Stimulated activated naive CD8-positive, alpha-beta T cell treated with anti-CD3 and anti-CD28 coated beads, Interleukin-15, amount 100 ng/mL, for 72 hours (primary cell): ENCODE data around the gene KLC4.
"Not testable (repeated sequence)": the region's sequence is repeated elsewhere in the genome, so short reads cannot be mapped to it uniquely, and the experiment has no call there.

Experiments
- ATAC-seq: fragments of 150-1000 bp; cut with Tn5 transposase; 2 replicates; pipeline ENCODE4 v1.10.0; 2021; ENCODE audit warnings: mild to moderate bottlenecking, moderate library complexity
- DNase-seq, 2 donors: peaks; one replicate each; pipeline ENCODE4 v3.0.0; 2021 to 2022
- H3K27ac Mint-ChIP-seq, 2 donors: one replicate each; pipeline ENCODE4 v1.8.0; 2022; ENCODE audit warnings: mild to moderate bottlenecking in 2 of 2, mixed read lengths in 2 of 2, moderate library complexity in 2 of 2
- H3K27me3 Mint-ChIP-seq: one replicate; pipeline ENCODE4 v1.8.0; 2022; ENCODE audit warnings: mixed read lengths
- H3K4me1 Mint-ChIP-seq: one replicate; pipeline ENCODE4 v1.8.0; 2022; ENCODE audit warnings: mild to moderate bottlenecking, mixed read lengths
- H3K4me3 Mint-ChIP-seq, 2 donors: one replicate each; pipeline ENCODE4 v1.8.0; 2022; ENCODE audit warnings: mild to moderate bottlenecking in 2 of 2, mixed read lengths in 2 of 2, moderate library complexity in 1 of 2
- H3K9me3 Mint-ChIP-seq, 2 donors: one replicate each; pipeline ENCODE4 v1.8.0; 2022; ENCODE audit warnings: mixed read lengths in 2 of 2

Gene KLC4

GRCh38 chr6:43091436-43091991 is 32.1 kb downstream of the KLC4 start:
- Mint-ChIP-seq H3K9me3 (no peaks in the 10 kb centered on the region), H3K4me1 (peaks cover 6% of the 10 kb centered on the region), H3K27me3 (no peaks in the 10 kb centered on the region), H3K27ac (no peak overlapping the region), H3K4me3 (no peak overlapping the region)
- ATAC-seq (no peak), DNase-seq (no peak)

- Mint-ChIP-seq H3K4me1 (peaks cover 6% of the 10 kb centered on the region), H3K4me3 (no peak overlapping the region), H3K9me3 (no peaks in the 10 kb centered on the region), H3K27me3 (no peaks in the 10 kb centered on the region), H3K27ac (no peak overlapping the region)
- no peak for ATAC-seq
- DNase-seq: no peak
Measured at GRCh38 chr6:43092635-43093034, 33.2 kb downstream of the KLC4 start.

DNA sequence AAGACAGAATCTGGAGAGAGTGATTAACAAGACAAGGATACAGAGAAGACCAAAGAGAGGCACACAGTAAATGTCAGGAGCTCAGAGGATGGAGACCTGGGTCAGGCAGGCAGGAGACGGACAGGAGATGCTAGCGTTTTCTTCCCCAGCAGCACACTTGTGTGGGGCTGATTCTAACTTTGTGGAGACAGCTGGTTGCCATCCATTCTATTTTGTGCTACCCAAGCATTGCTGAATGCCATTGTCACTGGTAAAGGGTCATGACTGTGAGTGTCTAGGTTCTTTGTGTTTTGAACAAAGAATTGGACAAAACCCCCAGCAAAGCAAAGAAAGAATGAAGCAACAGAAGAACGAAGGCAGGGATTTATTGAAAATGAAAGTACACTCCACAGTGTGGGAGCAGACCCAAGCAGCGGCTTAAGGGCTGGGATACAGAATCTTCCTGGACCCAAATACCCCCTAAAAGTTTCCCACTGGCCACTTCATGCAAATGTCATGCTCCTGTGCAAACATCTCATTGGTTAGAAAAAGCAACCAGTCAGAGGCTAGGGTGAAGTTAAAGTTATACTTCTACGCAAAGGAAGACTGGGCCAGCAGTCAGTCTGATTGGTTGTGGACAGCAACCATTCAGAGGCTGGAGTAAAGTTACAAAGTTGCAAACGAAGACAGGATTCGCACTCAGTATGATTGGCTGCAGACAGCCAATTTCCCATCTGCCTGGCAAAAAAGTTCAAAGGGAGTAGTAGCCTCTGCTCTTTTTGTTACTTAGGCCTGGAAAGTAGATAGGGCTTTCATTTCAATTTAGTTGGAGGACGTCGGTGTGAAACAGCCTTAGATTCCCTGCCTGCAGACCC is 34.2 kb downstream of the KLC4 start:
- Mint-ChIP-seq H3K4me3 (peak overlapping the region in 1 of 2 donors; percentile 18), H3K9me3 (no peaks in the 10 kb centered on the region), H3K4me1 (peaks cover 6% of the 10 kb centered on the region), H3K27ac (no peak overlapping the region), H3K27me3 (no peaks in the 10 kb centered on the region)
- DNase-seq: no peak
- peak; percentile 42 for ATAC-seq

- Mint-ChIP-seq H3K9me3 (no peaks in the 10 kb centered on the region), H3K4me3 (no peak overlapping the region), H3K27me3 (no peaks in the 10 kb centered on the region), H3K27ac (peak overlapping the region in 1 of 2 donors; percentile 7), H3K4me1 (peaks cover 6% of the 10 kb centered on the region)
- ATAC-seq: no peak
- no peak for DNase-seq
Measured at GRCh38 chr6:43095939-43096338, 36.5 kb downstream of the KLC4 start.

DNA sequence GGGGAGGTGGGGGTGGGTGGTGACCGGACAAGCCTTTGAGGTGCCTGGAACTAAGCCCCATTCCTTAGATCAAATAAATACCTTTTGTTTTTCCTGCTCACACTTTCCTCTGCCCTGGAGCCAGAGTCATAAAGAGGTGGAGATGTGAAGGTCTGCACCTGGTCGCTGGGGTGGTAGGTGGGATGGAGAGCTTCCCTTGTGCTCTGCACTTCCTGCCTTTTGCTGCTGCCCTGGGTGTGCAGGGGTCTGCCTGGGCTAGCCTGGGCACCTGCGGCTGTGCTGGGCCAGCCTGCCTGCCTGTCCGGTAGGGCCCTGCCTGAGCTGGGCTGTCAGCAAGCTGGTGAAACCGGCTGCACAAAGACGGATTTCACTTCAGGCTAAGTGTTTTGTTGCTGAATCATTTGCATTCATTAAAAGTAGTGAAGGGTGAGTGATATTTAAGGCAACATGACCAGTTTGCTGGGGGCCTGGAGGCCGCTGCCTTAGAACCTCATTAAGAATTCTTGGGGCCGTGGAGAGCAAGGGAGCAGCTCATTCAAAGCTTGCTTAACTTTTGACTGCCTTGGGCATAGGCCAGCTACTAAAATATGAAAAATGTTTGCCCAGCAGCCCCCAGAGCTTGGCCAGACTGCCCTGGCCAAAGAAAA is 37.1 kb downstream of the KLC4 start:
- Mint-ChIP-seq H3K9me3 (no peaks in the 10 kb centered on the region), H3K4me3 (no peak overlapping the region), H3K4me1 (peaks cover 6% of the 10 kb centered on the region), H3K27me3 (no peaks in the 10 kb centered on the region), H3K27ac (no peak overlapping the region)
- no peak for DNase-seq
- ATAC-seq: no peak

GRCh38 chr6:43097098-43097489 is 37.7 kb downstream of the KLC4 start:
- Mint-ChIP-seq H3K4me3 (no peak overlapping the region), H3K9me3 (no peaks in the 10 kb centered on the region), H3K4me1 (peaks cover 6% of the 10 kb centered on the region), H3K27ac (no peak overlapping the region), H3K27me3 (no peaks in the 10 kb centered on the region)
- DNase-seq: no peak
- no peak for ATAC-seq

DNA sequence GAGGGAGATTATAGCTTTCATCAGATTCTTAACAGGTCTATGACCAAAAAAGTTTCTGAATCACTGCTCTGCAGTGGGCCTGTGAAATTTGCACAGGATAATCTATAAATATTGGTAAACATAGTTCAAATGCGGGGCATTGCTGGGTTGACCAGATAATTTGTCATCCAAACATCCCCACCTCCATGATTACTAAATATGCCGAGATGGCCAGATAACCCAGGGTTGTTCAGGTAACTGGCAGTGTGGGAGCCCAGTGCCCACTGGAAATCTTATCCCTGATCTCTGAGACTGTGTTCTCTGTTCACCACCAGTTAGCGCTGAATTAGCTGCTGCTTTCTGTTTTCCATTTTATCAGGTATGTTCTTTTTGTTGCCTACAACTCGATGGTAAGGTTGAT is 38.1 kb downstream of the KLC4 start:
- H3K9me3 Mint-ChIP-seq: no peaks in the 10 kb centered on the region
- peaks cover 6% of the 10 kb centered on the region for H3K4me1 Mint-ChIP-seq
- no peaks in the 10 kb centered on the region for H3K27me3 Mint-ChIP-seq
- no peak overlapping the region for H3K4me3 Mint-ChIP-seq
- H3K27ac Mint-ChIP-seq: no peak overlapping the region
- DNase-seq (no peak), ATAC-seq (no peak)

- no peak for DNase-seq
- Mint-ChIP-seq H3K9me3 (no peaks in the 10 kb centered on the region), H3K4me3 (no peak overlapping the region)
Measured at GRCh38 chr6:43101497-43101896, 42.1 kb downstream of the KLC4 start.

GRCh38 chr6:43103253-43103876 is 43.9 kb downstream of the KLC4 start:
- no peaks in the 10 kb centered on the region for H3K9me3 Mint-ChIP-seq
- peaks cover 12% of the 10 kb centered on the region for H3K4me1 Mint-ChIP-seq

More at GRCh38 chr6:43101497-43101896, 42.1 kb downstream of the KLC4 start:
- H3K27me3 Mint-ChIP-seq: no peaks in the 10 kb centered on the region
- H3K4me1 Mint-ChIP-seq: peaks cover 12% of the 10 kb centered on the region
- no peak for ATAC-seq
- H3K27ac Mint-ChIP-seq: no peak overlapping the region

GRCh38 chr6:43105538-43106222 is 46.2 kb downstream of the KLC4 start:
- H3K4me3 Mint-ChIP-seq: no peak overlapping the region
- no peaks in the 10 kb centered on the region for H3K27me3 Mint-ChIP-seq
- peaks cover 12% of the 10 kb centered on the region for H3K4me1 Mint-ChIP-seq
- ATAC-seq (no peak), DNase-seq (no peak)
- no peaks in the 10 kb centered on the region for H3K9me3 Mint-ChIP-seq
- H3K27ac Mint-ChIP-seq: peak overlapping the region in 1 of 2 donors; percentile 41

More at GRCh38 chr6:43103253-43103876, 43.9 kb downstream of the KLC4 start:
- DNase-seq: no peak
- no peak overlapping the region for H3K4me3 Mint-ChIP-seq
- no peak overlapping the region for H3K27ac Mint-ChIP-seq
- ATAC-seq: no peak
- no peaks in the 10 kb centered on the region for H3K27me3 Mint-ChIP-seq

- DNase-seq (no peak), ATAC-seq (no peak)
- peaks cover 12% of the 10 kb centered on the region for H3K4me1 Mint-ChIP-seq
- no peaks in the 10 kb centered on the region for H3K27me3 Mint-ChIP-seq
- H3K27ac Mint-ChIP-seq: no peak overlapping the region
- no peak overlapping the region for H3K4me3 Mint-ChIP-seq
- no peaks in the 10 kb centered on the region for H3K9me3 Mint-ChIP-seq
Measured at GRCh38 chr6:43107344-43108062, 48.1 kb downstream of the KLC4 start.

- Mint-ChIP-seq H3K4me3 (no peak overlapping the region), H3K9me3 (no peaks in the 10 kb centered on the region), H3K27ac (peak overlapping the region; percentile 35 to 75), H3K27me3 (no peaks in the 10 kb centered on the region), H3K4me1 (no peaks in the 10 kb centered on the region)
- ATAC-seq: no peak
- no peak for DNase-seq
Measured at GRCh38 chr6:43113431-43114260, 54.2 kb downstream of the KLC4 start.

DNA sequence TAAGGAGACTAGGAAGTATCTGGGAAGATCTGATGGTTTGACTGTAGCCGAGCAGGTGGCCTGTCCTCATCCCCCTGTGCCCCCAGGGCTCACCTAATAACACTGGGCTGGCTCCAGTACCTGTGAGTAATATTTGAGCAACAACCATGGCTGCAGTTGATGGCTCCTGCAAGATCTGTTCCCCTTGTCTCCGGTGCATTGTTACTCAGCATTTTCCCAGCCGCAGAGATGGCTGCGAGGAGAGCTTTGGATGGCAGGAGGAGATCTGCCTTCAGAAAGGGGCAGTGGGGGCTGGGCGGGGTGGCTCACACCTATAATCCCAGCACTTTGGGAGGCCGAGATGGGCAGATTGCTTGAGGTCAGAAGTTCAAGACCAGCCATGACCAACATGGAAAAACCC is 55.9 kb downstream of the KLC4 start:
- ATAC-seq (no peak), DNase-seq (no peak)
- Mint-ChIP-seq H3K9me3 (no peaks in the 10 kb centered on the region), H3K27me3 (no peaks in the 10 kb centered on the region), H3K4me1 (no peaks in the 10 kb centered on the region), H3K4me3 (no peak overlapping the region), H3K27ac (no peak overlapping the region)

- H3K4me3 Mint-ChIP-seq, H3K4me1 Mint-ChIP-seq, DNase-seq, H3K27me3 Mint-ChIP-seq, ATAC-seq, H3K27ac Mint-ChIP-seq, H3K9me3 Mint-ChIP-seq: not testable (repeated sequence)
Measured at GRCh38 chr6:43117466-43117865, 58.0 kb downstream of the KLC4 start.
